Peyer's patch (tissue), 4 donors: ENCODE results near the gene MIF4GD. TPM values are rescaled to one million over a fixed set of nuclear protein-coding genes. Genes with fewer than 3 reads are reported as not detected.
A peak's percentile ranks its signal among the peaks of the same experiment; 100 is the strongest.
"Not testable (repeated sequence)": the region's sequence is repeated elsewhere in the genome, so short reads cannot be mapped to it uniquely, and the experiment has no call there.

ENCODE experiments used
- DNase-seq, 3 donors: peaks; one replicate each; pipeline ENCODE4 v3.0.0-alpha.2; 2017 to 2019
- H3K27ac ChIP-seq, 4 donors: fragments of 200-600 bp; sonication (generic); one replicate each; pipeline ENCODE4 v1.5.1; 2016 to 2019
- H3K27me3 ChIP-seq, 2 donors: fragments of 200-600 bp; sonication (generic); one replicate each; pipeline ENCODE4 v1.5.1; 2019
- H3K36me3 ChIP-seq, 3 donors: fragments of 200-600 bp; sonication (generic); one replicate each; pipeline ENCODE4 v1.5.1; 2016 to 2019
- H3K4me1 ChIP-seq, 4 donors: fragments of 200-600 bp; sonication (generic); one replicate each; pipeline ENCODE4 v1.5.1; 2016 to 2019
- H3K4me3 ChIP-seq, 4 donors: fragments of 200-600 bp; sonication (generic); 1 replicate in 3 of 4; 2 replicates in 1 of 4; pipeline ENCODE4 v1.5.1; 2016 to 2019; ENCODE audit warnings: mild to moderate bottlenecking in 1 of 4
- H3K9me3 ChIP-seq, 4 donors: fragments of 200-600 bp; sonication (generic); one replicate each; pipeline ENCODE4 v1.5.1; 2016 to 2019; ENCODE audit warnings: mild to moderate bottlenecking in 1 of 4
- POLR2A ChIP-seq, 2 donors: fragments of 450-650 bp; IDR thresholded peaks; one replicate each; pipeline ENCODE4 v1.5.1; 2017; ENCODE audit warnings: antibody characterized with exemption in 2 of 2, mild to moderate bottlenecking in 2 of 2, moderate library complexity in 2 of 2
- total RNA-seq, 4 donors: library from RNA; depleted of rRNA; stranded (reverse); fragments of >200 nt; gene quantifications; one replicate each; pipeline ENCODE4 v1.1.0, GENCODE V29; 2016
- TF ChIP-seq, protein P1 (sequence below), 6 experiments: fragments of 450-650 bp in 4 of 6; fragments of 200-600 bp in 2 of 6; sonication (generic) in 1 of 6; IDR thresholded peaks; one replicate each; pipeline ENCODE4 v1.5.1; 2017 to 2019; ENCODE audit warnings: antibody characterized with exemption in 6 of 6, mild to moderate bottlenecking in 3 of 6, moderate library complexity in 1 of 6

Gene MIF4GD
- total RNA-seq, 4 donors from 2014 or later: 14.5 to 35.5 (median 18.9) TPM

DNA sequence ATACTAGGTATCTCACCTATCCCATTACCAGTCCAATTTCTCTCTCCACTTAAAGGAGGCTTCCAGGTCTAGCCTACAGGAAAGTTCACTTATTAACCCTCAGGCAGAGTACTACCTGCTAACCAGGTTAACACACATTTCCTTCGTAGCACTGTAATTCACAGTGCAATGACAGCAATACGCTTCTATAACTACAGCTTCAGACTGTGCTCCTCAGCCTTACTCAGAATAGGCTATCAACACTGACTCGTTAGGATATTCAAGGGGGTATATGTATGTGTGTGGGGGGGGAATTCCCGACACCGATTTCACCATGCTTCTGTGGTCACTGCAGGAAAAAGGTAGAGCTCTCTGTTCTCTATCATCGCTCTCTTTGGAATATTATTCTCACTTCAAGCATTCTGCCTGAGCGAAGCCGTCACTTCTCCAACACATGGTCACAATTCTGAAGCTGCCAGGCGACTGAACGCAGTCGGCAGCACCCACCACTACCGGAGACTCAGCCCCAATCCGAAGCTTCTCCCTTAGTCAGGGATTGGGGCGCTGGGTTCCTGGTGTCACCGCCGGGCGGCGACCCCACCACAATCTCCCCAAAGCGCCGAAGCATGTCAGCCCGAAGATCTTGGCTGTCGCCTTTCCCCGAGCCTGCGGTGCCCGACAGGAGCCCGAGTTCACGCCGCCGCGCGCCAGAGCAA, 10.2 kb downstream of the MIF4GD start:
- no peak for DNase-seq
- H3K9me3 ChIP-seq: no peaks in the 10 kb centered on the region
- TF ChIP-seq, protein P1, sequence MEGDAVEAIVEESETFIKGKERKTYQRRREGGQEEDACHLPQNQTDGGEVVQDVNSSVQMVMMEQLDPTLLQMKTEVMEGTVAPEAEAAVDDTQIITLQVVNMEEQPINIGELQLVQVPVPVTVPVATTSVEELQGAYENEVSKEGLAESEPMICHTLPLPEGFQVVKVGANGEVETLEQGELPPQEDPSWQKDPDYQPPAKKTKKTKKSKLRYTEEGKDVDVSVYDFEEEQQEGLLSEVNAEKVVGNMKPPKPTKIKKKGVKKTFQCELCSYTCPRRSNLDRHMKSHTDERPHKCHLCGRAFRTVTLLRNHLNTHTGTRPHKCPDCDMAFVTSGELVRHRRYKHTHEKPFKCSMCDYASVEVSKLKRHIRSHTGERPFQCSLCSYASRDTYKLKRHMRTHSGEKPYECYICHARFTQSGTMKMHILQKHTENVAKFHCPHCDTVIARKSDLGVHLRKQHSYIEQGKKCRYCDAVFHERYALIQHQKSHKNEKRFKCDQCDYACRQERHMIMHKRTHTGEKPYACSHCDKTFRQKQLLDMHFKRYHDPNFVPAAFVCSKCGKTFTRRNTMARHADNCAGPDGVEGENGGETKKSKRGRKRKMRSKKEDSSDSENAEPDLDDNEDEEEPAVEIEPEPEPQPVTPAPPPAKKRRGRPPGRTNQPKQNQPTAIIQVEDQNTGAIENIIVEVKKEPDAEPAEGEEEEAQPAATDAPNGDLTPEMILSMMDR (IDR thresholded peaks at IDR 0.05): peak in 3 of 6 experiments; percentile 5 to 16 (median 13)
- no peak for TF ChIP-seq POLR2A (IDR thresholded peaks at IDR 0.05)
- H3K27ac ChIP-seq: peak overlapping the region; percentile 88 to 97 (median 94)
- no peaks in the 10 kb centered on the region for H3K27me3 ChIP-seq
- H3K4me3 ChIP-seq: peak overlapping the region; percentile 73 to 91 (median 78)
- H3K36me3 ChIP-seq: peaks cover 0 to 26% (median 0%) of the 10 kb centered on the region in 3 donors
- peaks cover 0 to 26% (median 18%) of the 10 kb centered on the region in 4 donors for H3K4me1 ChIP-seq

GRCh38 chr17:75257228-75257627, 13.8 kb downstream of the MIF4GD start:
- H3K9me3 ChIP-seq, DNase-seq, H3K27me3 ChIP-seq, H3K36me3 ChIP-seq, H3K27ac ChIP-seq, H3K4me3 ChIP-seq: not testable (repeated sequence)
- H3K4me1 ChIP-seq: peaks cover 0 to 16% (median 13%) of the 10 kb centered on the region in 4 donors

- peaks cover 0 to 16% (median 13%) of the 10 kb centered on the region in 4 donors for H3K4me1 ChIP-seq
- H3K27ac ChIP-seq, H3K4me3 ChIP-seq, H3K36me3 ChIP-seq, H3K9me3 ChIP-seq, DNase-seq, H3K27me3 ChIP-seq: not testable (repeated sequence)
These were observed 14.9 kb downstream of the MIF4GD start for GRCh38 chr17:75255954-75256698.

DNA sequence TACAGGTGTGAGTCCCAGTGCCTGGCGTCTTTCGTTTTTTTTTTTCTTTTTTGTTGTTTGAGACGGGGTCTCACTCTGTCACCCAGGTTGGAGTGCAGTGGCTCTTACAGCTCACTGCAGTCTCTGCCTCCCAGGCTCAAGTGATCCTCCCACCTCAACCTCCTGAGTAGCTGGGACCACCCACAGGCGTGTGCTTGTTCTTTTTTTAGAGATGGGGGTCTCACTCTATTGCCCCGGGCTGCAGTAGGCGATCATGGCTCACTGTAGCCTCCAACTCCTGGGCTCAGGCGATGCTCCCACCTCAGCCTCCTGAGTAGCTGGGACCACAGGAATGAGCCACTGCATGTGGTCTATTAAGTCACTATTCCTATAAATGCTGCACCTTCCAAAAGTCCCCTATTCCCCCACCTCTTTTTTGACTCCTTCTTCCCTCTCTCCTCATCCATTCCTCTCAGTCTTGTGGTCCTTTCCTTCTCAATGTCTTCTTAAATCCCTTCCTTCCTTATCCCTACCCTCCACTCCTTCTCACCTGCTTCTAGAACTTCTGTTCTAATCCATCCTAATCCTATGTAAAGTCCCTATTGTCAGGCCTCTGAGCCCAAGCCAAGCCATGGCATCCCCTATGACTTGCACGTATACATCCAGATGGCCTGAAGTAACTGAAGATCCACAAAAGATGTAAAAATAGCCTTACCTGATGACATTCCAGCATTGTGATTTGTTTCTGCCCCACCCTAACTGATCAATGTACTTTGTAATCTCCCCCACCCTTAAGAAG, 18.8 kb downstream of the MIF4GD start:
- no peaks in the 10 kb centered on the region for H3K27me3 ChIP-seq
- DNase-seq: no peak
- TF ChIP-seq POLR2A (IDR thresholded peaks at IDR 0.05): no peak
- TF ChIP-seq, protein P1 (IDR thresholded peaks at IDR 0.05): no peak
- peaks cover 0 to 8% (median 0%) of the 10 kb centered on the region in 3 donors for H3K36me3 ChIP-seq
- H3K4me1 ChIP-seq: peaks cover 0 to 8% (median 2%) of the 10 kb centered on the region in 4 donors
- no peaks in the 10 kb centered on the region for H3K9me3 ChIP-seq
- H3K27ac ChIP-seq: peak overlapping the region in 1 of 4 donors; percentile 72
- H3K4me3 ChIP-seq: no peak overlapping the region

- DNase-seq: peak in 2 of 3 donors; percentile 58 to 79
- peak overlapping the region in 2 of 4 donors; percentile 4 to 15 for H3K4me3 ChIP-seq
- H3K36me3 ChIP-seq: peaks cover 0 to 25% (median 0%) of the 10 kb centered on the region in 3 donors
- no peaks in the 10 kb centered on the region for H3K27me3 ChIP-seq
- no peak for TF ChIP-seq POLR2A (IDR thresholded peaks at IDR 0.05)
- TF ChIP-seq, protein P1 (IDR thresholded peaks at IDR 0.05): no peak
- H3K9me3 ChIP-seq: no peaks in the 10 kb centered on the region
- peaks cover 0 to 15% (median 5%) of the 10 kb centered on the region in 4 donors for H3K4me1 ChIP-seq
- peak overlapping the region in 3 of 4 donors; percentile 6 to 72 (median 59) for H3K27ac ChIP-seq
These were observed 21.0 kb downstream of the MIF4GD start for GRCh38 chr17:75250009-75250471.

- Histone ChIP-seq H3K27me3 (no peaks in the 10 kb centered on the region), H3K36me3 (peaks cover 0 to 29% (median 0%) of the 10 kb centered on the region in 3 donors), H3K9me3 (no peaks in the 10 kb centered on the region), H3K27ac (peak overlapping the region in 3 of 4 donors; percentile 6 to 72 (median 59)), H3K4me1 (peaks cover 0 to 18% (median 7%) of the 10 kb centered on the region in 4 donors), H3K4me3 (no peak overlapping the region)
- no peak for TF ChIP-seq POLR2A (IDR thresholded peaks at IDR 0.05)
- TF ChIP-seq, protein P1 (IDR thresholded peaks at IDR 0.05): no peak
- no peak for DNase-seq
These were observed 21.5 kb downstream of the MIF4GD start for GRCh38 chr17:75249564-75249963.
